Keratinocyte (primary cell): ENCODE results near the gene HS6ST3. TPM values are rescaled to one million over a fixed set of nuclear protein-coding genes. Genes with fewer than 3 reads are reported as not detected.

ENCODE experiments used
- DNase-seq: peaks from one replicate; pipeline ENCODE4 v3.0.0-alpha.2; 2011; ENCODE audit warnings: low read depth, missing footprints, low spot score
- FAIRE-seq: peaks from 2 replicates; lab custom pipeline; 2011; peaks lifted over from hg19 to GRCh38; lab: Jason Lieb, UNC
- H2AFZ ChIP-seq: 2 replicates; pipeline ENCODE4 v1.6.0; 2012; ENCODE audit warnings: low read length, control low read depth, inconsistent platforms; ENCODE audit not compliant: control insufficient read depth
- H3K27ac ChIP-seq: 2 replicates; pipeline ENCODE4 v1.5.1; 2011; ENCODE audit warnings: low read length; ENCODE audit not compliant: control insufficient read depth, insufficient read depth
- H3K27me3 ChIP-seq: 3 replicates; pipeline ENCODE4 v1.6.0; 2011; ENCODE audit warnings: low read length; ENCODE audit not compliant: control insufficient read depth, insufficient read depth; ENCODE audit errors: extremely low read depth
- H3K36me3 ChIP-seq, 2 experiments: 2 replicates in 1 of 2; 3 replicates in 1 of 2; pipeline ENCODE4 v1.5.1; 2011; ENCODE audit warnings: low read length in 2 of 2, mild to moderate bottlenecking in 1 of 2; ENCODE audit not compliant: control insufficient read depth in 2 of 2, insufficient read depth in 2 of 2; ENCODE audit errors: extremely low read depth in 1 of 2
- H3K4me1 ChIP-seq: 3 replicates; pipeline ENCODE4 v1.5.1; 2011; ENCODE audit warnings: low read length; ENCODE audit not compliant: control insufficient read depth, insufficient read depth; ENCODE audit errors: extremely low read depth
- H3K4me2 ChIP-seq: 3 replicates; pipeline ENCODE4 v1.6.0; 2011; ENCODE audit warnings: low read depth, low read length; ENCODE audit not compliant: control insufficient read depth, insufficient read depth; ENCODE audit errors: extremely low read depth
- H3K4me3 ChIP-seq, 3 experiments: fragments of 200-600 bp in 1 of 3; sonication (generic) in 1 of 3; 2 replicates in 2 of 3; 3 replicates in 1 of 3; pipeline ENCODE4 v1.5.1; 2011 to 2016; ENCODE audit warnings: low read length in 3 of 3, mild to moderate bottlenecking in 3 of 3, control low read depth in 2 of 3, inconsistent platforms in 1 of 3, low read depth in 1 of 3, mixed read lengths in 1 of 3, mixed run types in 1 of 3, moderate library complexity in 1 of 3; ENCODE audit not compliant: control insufficient read depth in 2 of 3, insufficient read depth in 2 of 3; ENCODE audit errors: extremely low read depth in 1 of 3
- H3K79me2 ChIP-seq: 2 replicates; pipeline ENCODE4 v1.6.0; 2012; ENCODE audit warnings: low read length; ENCODE audit not compliant: control insufficient read depth, insufficient read depth
- H3K9ac ChIP-seq: 3 replicates; pipeline ENCODE4 v1.6.0; 2011; ENCODE audit warnings: low read length; ENCODE audit not compliant: control insufficient read depth, insufficient read depth; ENCODE audit errors: extremely low read depth
- H3K9me1 ChIP-seq: 3 replicates; pipeline ENCODE4 v1.6.0; 2011; ENCODE audit warnings: low read length; ENCODE audit not compliant: control insufficient read depth, insufficient read depth; ENCODE audit errors: extremely low read depth
- H3K9me3 ChIP-seq: 2 replicates; pipeline ENCODE4 v1.5.1; 2012; ENCODE audit warnings: low read depth, low read length; ENCODE audit not compliant: control insufficient read depth
- H4K20me1 ChIP-seq: 3 replicates; pipeline ENCODE4 v1.6.0; 2011; ENCODE audit warnings: low read length; ENCODE audit not compliant: control insufficient read depth, insufficient read depth; ENCODE audit errors: extremely low read depth
- EZH2 ChIP-seq: IDR thresholded peaks from one replicate; pipeline ENCODE4 v1.6.1; 2012; ENCODE audit warnings: inconsistent platforms, mild to moderate bottlenecking, low read length, moderate library complexity
- dilution Hi-C: fragments of 300-500 bp; cut with MboI; formaldehyde crosslinking; loops from one replicate; pipeline ENCODE4 v1.7.0; 2020; ENCODE audit warnings: low sequenced_read_pairs; ENCODE audit not compliant: extremely low pct_ligation_motif_present
- polyA plus RNA-seq, 5 experiments: library from polyadenylated mRNA; depleted of rRNA in 3 of 5; stranded (reverse) in 3 of 5; stranded (forward) in 1 of 5; unstranded in 1 of 5; fragments of >200 nt; gene quantifications; 1 replicate in 1 of 5; 2 replicates in 3 of 5; 3 replicates in 1 of 5; pipeline versions ENCODE4 v1.2.1 to v1.2.3, GENCODE V29; 2011 to 2012; ENCODE audit warnings: missing spikeins in 2 of 5, low read depth in 1 of 5, low replicate concordance in 1 of 5
- TF ChIP-seq, protein P1 (sequence below), 3 experiments: IDR thresholded peaks in 1 of 3; conservative IDR thresholded peaks in 1 of 3; optimal IDR thresholded peaks in 1 of 3; 2 replicates in 2 of 3; 3 replicates in 1 of 3; pipeline versions ENCODE3 to v1.5.1; 2011; ENCODE audit warnings: low read length in 3 of 3, mild to moderate bottlenecking in 3 of 3, moderate library complexity in 2 of 3, control low read depth in 1 of 3, inconsistent platforms in 1 of 3; ENCODE audit not compliant: insufficient read depth in 2 of 3; ENCODE audit errors: extremely low read depth in 1 of 3

HS6ST3 gene
- polyA plus RNA-seq, 1 donor (not counting 4 experiments of a cell fraction or from before 2014, with no cell fraction given), result 0.03 TPM

DNA sequence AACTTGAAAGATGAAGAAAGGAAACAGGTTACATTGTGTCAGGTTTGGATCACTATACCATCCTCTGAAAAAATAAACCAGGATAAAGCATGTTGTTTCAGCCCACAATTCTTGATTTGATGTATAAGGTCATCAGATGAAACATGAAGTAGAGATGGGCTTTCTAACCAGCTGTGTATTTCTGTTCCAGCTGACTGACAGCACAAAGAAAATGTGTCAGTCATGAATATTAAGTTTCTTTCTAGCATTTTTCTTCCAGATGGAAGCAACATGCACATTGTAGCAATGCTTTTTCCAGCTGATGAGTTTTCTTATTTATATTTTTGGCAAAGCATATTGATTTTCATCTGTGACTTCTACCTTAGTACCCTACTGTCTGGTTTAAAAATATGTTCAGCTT lies 704.8 kb downstream of the HS6ST3 start:
- Histone ChIP-seq H3K27ac (no peak overlapping the region), H3K9ac (no peak overlapping the region), H3K36me3 (no peaks in the 10 kb centered on the region), H4K20me1 (no peaks in the 10 kb centered on the region), H3K4me2 (no peak overlapping the region), H2AFZ (no peak overlapping the region), H3K9me1 (no peaks in the 10 kb centered on the region), H3K27me3 (no peaks in the 10 kb centered on the region), H3K9me3 (no peaks in the 10 kb centered on the region), H3K79me2 (no peaks in the 10 kb centered on the region), H3K4me3 (no peak overlapping the region), H3K4me1 (no peaks in the 10 kb centered on the region)
- no peak for TF ChIP-seq EZH2
- TF ChIP-seq, protein P1, sequence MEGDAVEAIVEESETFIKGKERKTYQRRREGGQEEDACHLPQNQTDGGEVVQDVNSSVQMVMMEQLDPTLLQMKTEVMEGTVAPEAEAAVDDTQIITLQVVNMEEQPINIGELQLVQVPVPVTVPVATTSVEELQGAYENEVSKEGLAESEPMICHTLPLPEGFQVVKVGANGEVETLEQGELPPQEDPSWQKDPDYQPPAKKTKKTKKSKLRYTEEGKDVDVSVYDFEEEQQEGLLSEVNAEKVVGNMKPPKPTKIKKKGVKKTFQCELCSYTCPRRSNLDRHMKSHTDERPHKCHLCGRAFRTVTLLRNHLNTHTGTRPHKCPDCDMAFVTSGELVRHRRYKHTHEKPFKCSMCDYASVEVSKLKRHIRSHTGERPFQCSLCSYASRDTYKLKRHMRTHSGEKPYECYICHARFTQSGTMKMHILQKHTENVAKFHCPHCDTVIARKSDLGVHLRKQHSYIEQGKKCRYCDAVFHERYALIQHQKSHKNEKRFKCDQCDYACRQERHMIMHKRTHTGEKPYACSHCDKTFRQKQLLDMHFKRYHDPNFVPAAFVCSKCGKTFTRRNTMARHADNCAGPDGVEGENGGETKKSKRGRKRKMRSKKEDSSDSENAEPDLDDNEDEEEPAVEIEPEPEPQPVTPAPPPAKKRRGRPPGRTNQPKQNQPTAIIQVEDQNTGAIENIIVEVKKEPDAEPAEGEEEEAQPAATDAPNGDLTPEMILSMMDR (optimal IDR thresholded peaks at IDR 0.05 in 1 of 3, IDR thresholded peaks at IDR 0.05 in 1 of 3, conservative IDR thresholded peaks at IDR 0.05 in 1 of 3; ENCODE audit: extremely low read depth in 1 of 3, insufficient read depth in 2 of 3, low read length in 3 of 3), result no peak
- dilution Hi-C loops, result no loop called here
- no peak for DNase-seq
- FAIRE-seq, result no peak

DNA sequence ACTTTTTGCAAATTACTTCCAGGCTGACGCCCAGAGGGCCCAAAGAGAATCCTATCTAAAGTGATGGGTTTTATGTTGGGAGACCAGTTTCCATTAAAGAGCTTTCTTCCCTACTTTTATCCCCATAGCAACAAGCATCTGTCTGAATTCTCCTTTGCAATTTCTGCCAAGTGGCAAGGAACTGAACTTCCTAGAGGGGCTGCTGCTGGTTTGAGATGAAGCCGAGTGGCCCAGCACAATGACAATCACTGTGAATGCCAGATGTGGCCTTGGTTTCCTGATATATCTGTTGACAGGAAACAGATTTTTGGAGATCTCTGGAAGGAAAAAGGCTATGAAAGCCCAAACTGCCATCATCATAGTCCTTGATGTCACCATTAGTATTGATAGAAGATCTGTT lies 705.8 kb downstream of the HS6ST3 start:
- Histone ChIP-seq H2AFZ (no peak overlapping the region), H3K79me2 (no peaks in the 10 kb centered on the region), H3K27ac (no peak overlapping the region), H3K27me3 (no peaks in the 10 kb centered on the region), H4K20me1 (no peaks in the 10 kb centered on the region), H3K4me3 (no peak overlapping the region), H3K36me3 (no peaks in the 10 kb centered on the region), H3K4me1 (no peaks in the 10 kb centered on the region), H3K9me3 (no peaks in the 10 kb centered on the region), H3K4me2 (no peak overlapping the region), H3K9ac (no peak overlapping the region), H3K9me1 (no peaks in the 10 kb centered on the region)
- no peak for DNase-seq
- dilution Hi-C loops, result no loop called here
- TF ChIP-seq, protein P1 (optimal IDR thresholded peaks at IDR 0.05 in 1 of 3, IDR thresholded peaks at IDR 0.05 in 1 of 3, conservative IDR thresholded peaks at IDR 0.05 in 1 of 3; ENCODE audit: extremely low read depth in 1 of 3, insufficient read depth in 2 of 3, low read length in 3 of 3), result no peak
- TF ChIP-seq EZH2, result no peak
- FAIRE-seq, result no peak
